Measurements from ENCODE around the gene SPC24. TPM values are rescaled to one million over a fixed set of nuclear protein-coding genes. Genes with fewer than 3 reads are reported as not detected.
"Not testable (repeated sequence)": the region's sequence is repeated elsewhere in the genome, so short reads cannot be mapped to it uniquely, and the experiment has no call there.

Gene SPC24
- total RNA-seq, 4 donors from 2014 or later, result 4.2 to 6.8 (median 5.7) TPM

- H3K4me1 ChIP-seq, result peaks cover 8 to 98% (median 37%) of the 10 kb centered on the region in 3 donors
- WGBS, 2 donors (ENCODE audit: low coverage in 1 of 2), result 41 to 43% methylated on average over 7 of the region's 26 CpGs
- TF ChIP-seq POLR2A (IDR thresholded peaks at IDR 0.05) (no peak), EP300 (IDR thresholded peaks at IDR 0.05) (no peak), POLR2AphosphoS5 (IDR thresholded peaks at IDR 0.05) (peak; percentile 45), CTCF (IDR thresholded peaks at IDR 0.05) (no peak)
- H3K27ac ChIP-seq, result peak overlapping the region; percentile 84 to 95 (median 86)
- H3K27me3 ChIP-seq, result no peaks in the 10 kb centered on the region
- H3K36me3 ChIP-seq, result peaks cover 0 to 74% of the 10 kb centered on the region in 2 donors
- H3K9me3 ChIP-seq, result no peaks in the 10 kb centered on the region
- peak; percentile 31 for ATAC-seq
- no peak overlapping the region for H3K4me3 ChIP-seq
Measured at GRCh38 chr19:11166281-11167142, 10.9 kb upstream of the SPC24 start.

- no peak for ATAC-seq
- H3K27ac ChIP-seq, result peak overlapping the region; percentile 84 to 95 (median 86)
- peak; percentile 8 for TF ChIP-seq POLR2AphosphoS5 (IDR thresholded peaks at IDR 0.05)
- TF ChIP-seq CTCF (IDR thresholded peaks at IDR 0.05), result peak in 1 of 4 experiments; percentile 1
- no peak for TF ChIP-seq POLR2A (IDR thresholded peaks at IDR 0.05)
- WGBS, 2 donors (ENCODE audit: low coverage in 1 of 2), result 31 to 40% methylated on average over 1 to 4 of the region's 13 CpGs
- no peaks in the 10 kb centered on the region for H3K27me3 ChIP-seq
- H3K4me3 ChIP-seq, result peak overlapping the region in 1 of 2 donors; percentile 23
- no peaks in the 10 kb centered on the region for H3K9me3 ChIP-seq
- peaks cover 8 to 98% (median 34%) of the 10 kb centered on the region in 3 donors for H3K4me1 ChIP-seq
- H3K36me3 ChIP-seq, result peaks cover 0 to 64% of the 10 kb centered on the region in 2 donors
Measured at GRCh38 chr19:11165486-11166030, 10.0 kb upstream of the SPC24 start.

- Histone ChIP-seq H3K4me3 (peak overlapping the region in 1 of 2 donors; percentile 23), H3K4me1 (peaks cover 8 to 98% (median 39%) of the 10 kb centered on the region in 3 donors)
Measured at GRCh38 chr19:11164879-11165406, 9.4 kb upstream of the SPC24 start.

GRCh38 chr19:11164296-11164695 lies 8.7 kb upstream of the SPC24 start:
- Histone ChIP-seq H3K27ac (peak overlapping the region; percentile 84 to 95 (median 86)), H3K9me3 (no peaks in the 10 kb centered on the region), H3K27me3 (no peaks in the 10 kb centered on the region), H3K4me1 (peaks cover 8 to 98% (median 41%) of the 10 kb centered on the region in 3 donors), H3K4me3 (peak overlapping the region in 1 of 2 donors; percentile 23), H3K36me3 (peaks cover 0 to 51% of the 10 kb centered on the region in 2 donors)
- TF ChIP-seq EP300 (IDR thresholded peaks at IDR 0.05) (no peak), POLR2AphosphoS5 (IDR thresholded peaks at IDR 0.05) (no peak), POLR2A (IDR thresholded peaks at IDR 0.05) (no peak), CTCF (IDR thresholded peaks at IDR 0.05) (no peak)
- ATAC-seq, result no peak
- 30 to 47% methylated on average over 9 to 11 of the region's 11 CpGs for WGBS, 2 donors (ENCODE audit: low coverage in 1 of 2)

More at GRCh38 chr19:11164879-11165406, 9.4 kb upstream of the SPC24 start:
- peaks cover 0 to 58% of the 10 kb centered on the region in 2 donors for H3K36me3 ChIP-seq
- 14 to 32% methylated on average over 6 to 13 of the region's 17 CpGs for WGBS, 2 donors (ENCODE audit: low coverage in 1 of 2)
- TF ChIP-seq POLR2A (IDR thresholded peaks at IDR 0.05) (peak in 1 of 2 donors; percentile 18), EP300 (IDR thresholded peaks at IDR 0.05) (no peak), POLR2AphosphoS5 (IDR thresholded peaks at IDR 0.05) (peak; percentile 88), CTCF (IDR thresholded peaks at IDR 0.05) (no peak)
- peak overlapping the region; percentile 84 to 95 (median 86) for H3K27ac ChIP-seq
- no peaks in the 10 kb centered on the region for H3K9me3 ChIP-seq
- no peaks in the 10 kb centered on the region for H3K27me3 ChIP-seq
- ATAC-seq, result peak; percentile 82

- H3K36me3 ChIP-seq, result peaks cover 0 to 14% of the 10 kb centered on the region in 2 donors
- H3K27ac ChIP-seq, result peak overlapping the region; percentile 69 to 87 (median 80)
- H3K27me3 ChIP-seq, H3K9me3 ChIP-seq, H3K4me3 ChIP-seq, ATAC-seq: not testable (repeated sequence)
- 85 to 90% methylated on average over 2 of the region's 2 CpGs for WGBS, 2 donors (ENCODE audit: low coverage in 1 of 2)
- peaks cover 5 to 99% (median 38%) of the 10 kb centered on the region in 3 donors for H3K4me1 ChIP-seq
Measured at GRCh38 chr19:11160440-11160768, 4.8 kb upstream of the SPC24 start.

All from gastroesophageal sphincter (tissue), 4 donors.